Measurements from ENCODE around the gene CST11. TPM values are rescaled to one million over a fixed set of nuclear protein-coding genes. Genes with fewer than 3 reads are reported as not detected.
"Not testable (repeated sequence)": the region's sequence is repeated elsewhere in the genome, so short reads cannot be mapped to it uniquely, and the experiment has no call there.

Gene CST11
- total RNA-seq, result not detected

GRCh38 chr20:23452776-23453175, at the start of gene CST11:
Gene CST11, minus strand, starts transcription at chr20:23452876. Its CDS starts 65 bp downstream, at chr20:23452811.
- ATAC-seq (no peak), DNase-seq (ENCODE audit: low spot score) (no peak)

GRCh38 chr20:23501926-23502325, 49.2 kb upstream of the CST11 start:
- no peak for DNase-seq (ENCODE audit: low spot score)

GRCh38 chr20:23497536-23497935, 44.9 kb upstream of the CST11 start:
- ATAC-seq (no peak), DNase-seq (ENCODE audit: low spot score) (no peak)

More at GRCh38 chr20:23501926-23502325, 49.2 kb upstream of the CST11 start:
- ATAC-seq, result no peak

GRCh38 chr20:23493172-23493772, 40.6 kb upstream of the CST11 start:
- DNase-seq (ENCODE audit: low spot score) (no peak), ATAC-seq (no peak)

- ATAC-seq (no peak), DNase-seq (ENCODE audit: low spot score) (no peak)
Measured at GRCh38 chr20:23492292-23492691, 39.6 kb upstream of the CST11 start.

GRCh38 chr20:23490817-23491216, 38.1 kb upstream of the CST11 start, which contains the start of gene CST8:
Gene CST8, plus strand, starts transcription at chr20:23491117. Its CDS starts 551 bp downstream, at chr20:23491668.
- no peak for ATAC-seq

GRCh38 chr20:23488996-23489395, 36.3 kb upstream of the CST11 start:
- DNase-seq (ENCODE audit: low spot score) (no peak), ATAC-seq (no peak)

More at GRCh38 chr20:23490817-23491216, 38.1 kb upstream of the CST11 start, which contains the start of gene CST8:
- no peak for DNase-seq (ENCODE audit: low spot score)

- DNase-seq (ENCODE audit: low spot score), result no peak
- no peak for ATAC-seq
Measured at GRCh38 chr20:23488470-23488869, 35.8 kb upstream of the CST11 start.

- ATAC-seq, result no peak
- DNase-seq (ENCODE audit: low spot score), result no peak
Measured at GRCh38 chr20:23484081-23484480, 31.4 kb upstream of the CST11 start.

GRCh38 chr20:23482138-23482537, 29.5 kb upstream of the CST11 start:
- ATAC-seq (no peak), DNase-seq (ENCODE audit: low spot score) (no peak)

- no peak for DNase-seq (ENCODE audit: low spot score)
Measured at GRCh38 chr20:23479043-23479442, 26.4 kb upstream of the CST11 start.

GRCh38 chr20:23477223-23477622, 24.5 kb upstream of the CST11 start:
- ATAC-seq (no peak), DNase-seq (ENCODE audit: low spot score) (no peak)

More at GRCh38 chr20:23479043-23479442, 26.4 kb upstream of the CST11 start:
- ATAC-seq, result no peak

- ATAC-seq (no peak), DNase-seq (ENCODE audit: low spot score) (no peak)
Measured at GRCh38 chr20:23476015-23476754, 23.5 kb upstream of the CST11 start.

GRCh38 chr20:23475395-23475794, 22.7 kb upstream of the CST11 start:
- DNase-seq (ENCODE audit: low spot score) (no peak), ATAC-seq (no peak)

GRCh38 chr20:23473293-23473692, 20.6 kb upstream of the CST11 start:
- not testable (repeated sequence) for DNase-seq (ENCODE audit: low spot score); ATAC-seq

GRCh38 chr20:23472306-23472705, 19.6 kb upstream of the CST11 start:
- ATAC-seq; DNase-seq (ENCODE audit: low spot score): not testable (repeated sequence)

GRCh38 chr20:23466961-23467360, 14.3 kb upstream of the CST11 start:
- not testable (repeated sequence) for ATAC-seq; DNase-seq (ENCODE audit: low spot score)

GRCh38 chr20:23461180-23461579, 8.5 kb upstream of the CST11 start:
- DNase-seq (ENCODE audit: low spot score) (no peak), ATAC-seq (no peak)

- ATAC-seq (no peak), DNase-seq (ENCODE audit: low spot score) (no peak)
Measured at GRCh38 chr20:23459461-23460150, 6.9 kb upstream of the CST11 start.

GRCh38 chr20:23456873-23457272, 4.2 kb upstream of the CST11 start:
- ATAC-seq, result no peak

GRCh38 chr20:23456409-23456808, 3.7 kb upstream of the CST11 start:
- DNase-seq (ENCODE audit: low spot score), result no peak
- ATAC-seq, result no peak

More at GRCh38 chr20:23456873-23457272, 4.2 kb upstream of the CST11 start:
- DNase-seq (ENCODE audit: low spot score), result no peak

GRCh38 chr20:23455639-23456038, 3.0 kb upstream of the CST11 start:
- ATAC-seq (no peak), DNase-seq (ENCODE audit: low spot score) (no peak)
